COLO668 (cell line): ENCODE data around the gene ZBTB39.

Experiments used
- DNase-seq: peaks from one replicate; lab custom pipeline; 2025; ENCODE audit not compliant: unreplicated experiment; lab: John Stamatoyannopoulos, UW

The ZBTB39 gene

DNA sequence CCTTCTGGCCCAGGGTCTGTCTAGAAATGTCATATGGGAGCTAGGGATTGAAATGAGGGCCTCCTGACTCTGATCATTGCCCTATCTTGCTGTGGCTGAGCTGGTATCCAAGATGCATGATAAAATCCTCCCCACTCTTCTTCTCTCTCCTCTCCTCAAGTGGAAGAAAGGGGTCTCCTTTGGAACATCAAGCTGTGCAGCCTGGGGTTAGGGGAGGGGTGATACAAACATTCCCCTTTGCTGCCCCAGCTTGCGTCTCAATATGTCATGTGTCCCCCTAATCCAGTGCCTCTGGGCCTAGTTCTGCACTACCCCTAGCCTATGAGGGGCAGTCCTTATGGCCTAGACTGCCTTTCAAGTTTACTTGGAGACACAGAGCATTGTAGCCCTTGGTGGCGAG is 57.5 kb downstream of the ZBTB39 start:
- DNase-seq: no peak
